ENCODE results near the gene DMXL1.
"Not testable (repeated sequence)": the region's sequence is repeated elsewhere in the genome, so short reads cannot be mapped to it uniquely, and the experiment has no call there.

DMXL1 gene

DNA sequence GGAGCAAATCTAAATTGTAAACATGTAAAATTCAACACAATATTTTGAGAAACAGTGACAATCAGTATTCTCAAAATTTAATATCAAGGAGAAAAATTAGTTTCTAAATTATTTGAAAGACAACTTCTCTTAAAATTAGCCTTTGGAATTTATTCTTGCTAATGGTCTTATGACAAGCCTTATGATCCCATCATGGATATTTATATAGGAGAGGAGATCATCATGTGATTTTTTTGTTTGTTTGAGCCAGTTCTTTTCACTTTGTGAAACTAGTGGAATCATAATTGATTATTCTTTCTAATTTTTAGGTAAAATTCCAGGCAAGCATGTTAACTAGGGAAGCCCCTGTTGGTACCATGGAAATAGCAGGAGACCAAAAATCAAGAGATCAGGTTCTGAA, 24.7 kb downstream of the DMXL1 start:
- DNase-seq (ENCODE audit: extremely low read depth, low read depth): no peak
- TF ChIP-seq, protein P1, sequence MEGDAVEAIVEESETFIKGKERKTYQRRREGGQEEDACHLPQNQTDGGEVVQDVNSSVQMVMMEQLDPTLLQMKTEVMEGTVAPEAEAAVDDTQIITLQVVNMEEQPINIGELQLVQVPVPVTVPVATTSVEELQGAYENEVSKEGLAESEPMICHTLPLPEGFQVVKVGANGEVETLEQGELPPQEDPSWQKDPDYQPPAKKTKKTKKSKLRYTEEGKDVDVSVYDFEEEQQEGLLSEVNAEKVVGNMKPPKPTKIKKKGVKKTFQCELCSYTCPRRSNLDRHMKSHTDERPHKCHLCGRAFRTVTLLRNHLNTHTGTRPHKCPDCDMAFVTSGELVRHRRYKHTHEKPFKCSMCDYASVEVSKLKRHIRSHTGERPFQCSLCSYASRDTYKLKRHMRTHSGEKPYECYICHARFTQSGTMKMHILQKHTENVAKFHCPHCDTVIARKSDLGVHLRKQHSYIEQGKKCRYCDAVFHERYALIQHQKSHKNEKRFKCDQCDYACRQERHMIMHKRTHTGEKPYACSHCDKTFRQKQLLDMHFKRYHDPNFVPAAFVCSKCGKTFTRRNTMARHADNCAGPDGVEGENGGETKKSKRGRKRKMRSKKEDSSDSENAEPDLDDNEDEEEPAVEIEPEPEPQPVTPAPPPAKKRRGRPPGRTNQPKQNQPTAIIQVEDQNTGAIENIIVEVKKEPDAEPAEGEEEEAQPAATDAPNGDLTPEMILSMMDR (IDR thresholded peaks at IDR 0.05; ENCODE audit: low read depth, low read length): no peak

DNA sequence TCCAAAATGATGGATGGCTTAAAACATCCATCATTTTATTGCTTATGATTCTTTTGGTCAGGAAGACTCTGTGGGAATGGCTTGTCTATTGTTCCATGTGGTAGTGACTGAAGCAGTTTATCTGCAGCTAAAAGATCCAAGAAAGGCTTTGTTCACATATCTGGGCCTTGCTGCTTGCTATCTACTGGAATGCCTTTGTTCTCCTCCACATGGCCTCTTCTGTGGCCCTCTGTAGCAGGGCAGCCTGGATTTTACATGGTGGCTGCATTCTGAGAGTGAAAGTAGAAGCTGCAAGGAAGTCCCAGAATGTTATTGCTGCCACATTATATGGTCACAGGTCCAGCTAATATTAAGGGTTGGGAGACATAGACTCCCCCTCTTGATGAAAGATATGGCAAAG, 35.1 kb downstream of the DMXL1 start:
- no peak for DNase-seq (ENCODE audit: extremely low read depth, low read depth)
- TF ChIP-seq, protein P1 (IDR thresholded peaks at IDR 0.05; ENCODE audit: low read depth, low read length): no peak

DNA sequence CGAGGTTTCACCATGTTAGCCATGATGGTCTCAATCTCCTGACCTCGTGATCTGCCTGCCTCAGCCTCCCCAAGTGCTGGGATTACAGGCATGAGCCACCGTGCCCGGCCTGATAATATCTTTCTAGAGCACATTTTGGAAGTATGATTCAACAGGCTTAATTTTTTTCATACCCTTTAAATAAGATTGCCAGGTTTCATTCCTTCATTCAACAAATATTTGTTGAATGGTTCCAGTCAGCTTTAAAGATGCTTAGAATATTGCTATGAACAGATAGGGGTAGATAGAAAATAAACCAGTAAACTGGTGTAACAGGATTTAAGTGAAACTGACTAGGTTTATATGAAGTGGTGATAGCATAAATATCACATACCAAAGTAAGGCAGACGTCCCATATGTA, 41.3 kb downstream of the DMXL1 start:
- no peak for DNase-seq (ENCODE audit: extremely low read depth, low read depth)
- TF ChIP-seq, protein P1 (IDR thresholded peaks at IDR 0.05; ENCODE audit: low read depth, low read length): no peak

DNA sequence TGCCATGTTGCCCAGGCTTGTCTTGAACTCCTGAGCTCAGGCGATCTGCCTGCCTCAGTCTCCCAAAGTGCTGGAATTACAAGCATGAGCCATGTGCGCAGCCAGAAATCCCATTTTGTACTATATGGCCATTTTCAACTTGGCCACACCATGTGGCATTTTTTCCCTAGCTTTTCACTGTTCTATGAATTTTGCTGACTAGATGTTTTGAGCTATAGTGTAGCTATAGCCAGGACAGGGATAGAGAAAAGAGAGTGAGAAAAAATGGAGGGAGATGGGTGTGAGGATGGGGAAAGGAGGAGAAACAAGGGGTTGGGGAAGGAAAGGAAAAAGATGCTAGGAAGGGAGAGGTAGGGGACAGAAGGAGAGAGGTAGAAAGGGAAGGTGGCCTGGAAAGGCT, 46.4 kb downstream of the DMXL1 start:
- TF ChIP-seq, protein P1 (IDR thresholded peaks at IDR 0.05; ENCODE audit: low read depth, low read length): no peak
- DNase-seq (ENCODE audit: extremely low read depth, low read depth): no peak

DNA sequence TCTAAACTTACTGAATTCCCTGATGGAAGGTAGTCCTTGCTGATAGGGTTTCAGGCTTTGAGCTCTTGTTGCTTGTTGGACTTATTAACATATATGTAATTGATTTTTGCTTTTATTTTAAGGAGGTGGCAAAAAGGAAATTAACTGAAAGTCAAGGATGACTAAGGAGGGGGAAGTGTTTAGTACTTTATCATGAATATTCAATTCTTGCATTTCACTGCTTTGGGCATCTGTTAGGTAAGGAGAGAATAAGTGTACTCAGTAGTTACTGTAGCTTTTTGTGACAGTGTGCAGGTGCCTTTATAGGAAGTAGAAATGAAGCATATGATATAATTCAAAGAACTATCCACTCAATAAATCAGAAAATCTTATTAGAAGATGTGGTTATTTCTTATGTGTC, 47.1 kb downstream of the DMXL1 start:
- no peak for DNase-seq (ENCODE audit: extremely low read depth, low read depth)
- TF ChIP-seq, protein P1 (IDR thresholded peaks at IDR 0.05; ENCODE audit: low read depth, low read length): no peak

DNA sequence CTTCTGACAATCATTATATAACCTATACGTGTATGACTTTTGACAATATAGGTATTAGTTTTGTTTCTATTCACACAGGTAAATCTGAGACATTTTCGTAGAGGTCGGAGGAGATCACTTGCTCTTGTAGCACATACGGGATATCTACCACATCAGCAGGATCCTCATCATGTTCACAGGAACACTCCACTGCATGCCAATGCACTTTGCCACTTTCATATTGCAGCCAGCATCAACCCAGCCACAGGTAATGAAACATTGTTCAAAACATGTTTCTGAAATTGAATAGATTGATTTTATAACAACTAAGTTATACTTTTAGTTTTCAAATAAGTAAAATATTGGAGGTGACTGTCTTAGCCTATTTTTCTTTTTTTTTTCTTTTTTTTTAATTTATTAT, 50.0 kb downstream of the DMXL1 start:
- TF ChIP-seq, protein P1 (IDR thresholded peaks at IDR 0.05; ENCODE audit: low read depth, low read length): no peak
- DNase-seq (ENCODE audit: extremely low read depth, low read depth): no peak

DNA sequence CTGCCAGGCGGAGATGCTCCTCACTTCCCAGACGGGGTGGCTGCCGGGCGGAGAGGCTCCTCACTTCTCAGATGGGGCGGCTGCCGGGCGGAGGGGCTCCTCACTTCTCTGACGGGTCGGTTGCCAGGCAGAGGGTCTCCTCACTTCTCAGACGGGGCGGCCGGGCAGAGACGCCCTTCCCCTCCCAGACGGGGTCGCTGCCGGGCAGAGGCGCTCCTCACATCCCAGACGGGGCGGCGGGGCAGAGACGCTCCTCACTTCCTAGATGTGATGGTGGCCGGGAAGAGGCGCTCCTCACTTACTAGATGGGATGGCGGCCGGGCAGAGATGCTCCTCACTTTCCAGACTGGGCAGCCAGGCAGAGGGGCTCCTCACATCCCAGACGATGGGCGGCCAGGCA, 51.6 kb downstream of the DMXL1 start:
- DNase-seq (ENCODE audit: extremely low read depth, low read depth): not testable (repeated sequence)

DNA sequence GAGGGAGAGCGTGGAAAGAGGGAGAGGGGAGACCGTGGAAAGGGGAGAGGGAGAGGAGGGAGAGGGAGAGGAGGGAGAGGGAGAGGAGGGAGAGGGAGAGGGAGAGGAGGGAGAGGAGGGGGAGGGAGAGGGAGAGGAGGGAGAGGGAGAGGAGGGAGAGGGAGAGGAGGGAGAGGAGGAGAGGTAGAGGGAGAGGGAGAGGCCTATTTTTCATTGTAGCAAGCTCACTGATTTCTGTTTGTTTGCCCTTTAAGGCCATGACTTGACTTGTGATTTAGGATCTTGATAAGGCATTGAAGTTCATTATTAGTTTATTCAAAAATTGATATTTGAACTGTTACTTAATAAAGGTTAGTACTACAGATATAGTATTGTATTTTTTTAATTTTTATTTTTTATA, 52.4 kb downstream of the DMXL1 start:
- TF ChIP-seq, protein P1 (IDR thresholded peaks at IDR 0.05; ENCODE audit: low read depth, low read length): no peak

More for the DNA sequence above, 52.4 kb downstream of the DMXL1 start:
- DNase-seq (ENCODE audit: extremely low read depth, low read depth): no peak

Measured in AG09319 (cell line).